ENCODE data around the gene SLC9A3.

SLC9A3 gene

DNA sequence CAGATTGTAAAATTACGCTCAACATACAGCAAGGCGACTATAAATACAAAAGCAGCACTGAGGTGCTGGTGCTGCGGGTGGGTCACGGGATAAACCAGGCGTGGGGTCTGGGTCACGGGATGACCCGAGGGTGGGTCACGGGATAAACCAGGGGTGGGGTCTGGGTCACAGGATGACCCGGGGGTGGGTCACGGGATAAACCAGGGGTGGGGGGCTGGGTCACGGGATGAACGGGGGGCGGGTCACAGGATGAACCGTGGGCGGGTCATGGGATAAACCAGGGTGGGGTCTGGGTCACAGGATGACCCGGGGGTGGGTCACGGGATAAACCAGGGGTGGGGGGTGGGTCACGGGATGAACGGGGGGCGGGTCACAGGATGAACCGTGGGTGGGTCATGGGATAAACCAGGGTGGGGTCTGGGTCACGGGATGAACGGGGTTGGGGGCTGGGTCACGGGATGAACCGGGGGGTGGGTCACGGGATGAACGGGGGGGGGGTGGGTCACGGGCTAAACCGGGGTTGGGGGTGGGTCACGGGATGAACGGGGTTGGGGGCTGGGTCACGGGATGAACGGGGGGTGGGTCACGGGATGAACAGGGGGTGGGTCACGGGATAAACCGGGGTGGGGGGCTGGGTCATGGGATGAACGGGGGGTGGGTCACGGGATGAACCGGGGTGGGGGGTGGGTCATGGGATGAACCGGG lies 30.2 kb upstream of the SLC9A3 start:
- no peak for DNase-seq

DNA sequence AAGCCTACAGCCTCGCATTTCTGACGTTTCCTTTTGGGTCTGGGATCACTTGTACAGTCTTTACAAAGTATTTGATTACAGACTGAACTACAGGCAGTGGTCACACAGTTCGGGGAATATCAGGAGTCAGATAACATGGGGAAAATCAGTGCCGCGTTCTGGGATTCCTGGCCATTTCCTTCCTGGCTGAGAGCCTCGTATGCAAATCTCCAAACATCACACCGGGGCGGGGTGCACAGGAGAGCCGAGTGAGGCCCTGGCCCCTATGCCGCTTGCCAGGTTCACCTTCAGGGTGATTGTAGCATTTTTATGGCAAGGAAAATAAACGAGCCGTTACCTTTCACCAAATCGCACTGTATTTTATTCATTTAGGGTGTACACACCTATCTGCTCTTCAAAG lies 29.6 kb upstream of the SLC9A3 start:
- DNase-seq = no peak

DNA sequence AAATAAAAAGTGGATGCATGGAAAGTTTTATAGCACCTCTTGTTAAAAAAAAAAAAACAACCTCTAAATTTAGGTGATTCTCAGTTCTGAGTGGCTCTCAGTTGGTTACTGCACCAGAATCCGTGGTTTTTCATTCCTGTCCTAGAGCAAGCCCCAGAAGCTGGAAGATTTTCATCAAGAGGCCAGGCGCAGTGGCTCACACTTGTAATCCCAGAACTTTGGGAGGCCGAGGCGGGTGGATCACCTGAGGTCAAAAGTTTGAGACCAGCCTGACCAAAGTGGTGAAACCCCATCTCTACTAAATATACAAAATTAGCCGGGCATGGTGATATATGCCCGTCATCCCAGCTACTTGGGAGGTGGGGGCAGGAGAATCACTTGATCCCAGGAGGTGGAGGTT lies 27.2 kb upstream of the SLC9A3 start:
- no peak for DNase-seq

DNA sequence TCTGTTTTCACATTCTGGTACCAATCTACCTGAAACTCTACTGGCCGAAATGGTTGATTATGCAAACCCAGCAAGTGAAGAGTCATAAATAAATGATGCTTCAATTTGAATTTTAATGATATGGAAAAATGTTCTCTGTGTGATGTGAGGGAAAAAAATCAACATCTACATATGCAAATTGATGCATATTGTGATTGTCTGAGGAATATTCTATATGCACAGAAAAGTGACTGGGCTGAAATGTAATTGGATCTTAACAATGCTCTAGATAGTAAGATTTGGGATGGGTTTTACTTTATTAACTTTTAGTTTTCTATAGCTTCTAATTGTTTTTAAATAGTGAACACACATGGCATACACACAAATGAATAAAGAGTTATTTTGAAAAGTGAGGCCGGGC lies 25.0 kb upstream of the SLC9A3 start:
- no peak for DNase-seq

DNA sequence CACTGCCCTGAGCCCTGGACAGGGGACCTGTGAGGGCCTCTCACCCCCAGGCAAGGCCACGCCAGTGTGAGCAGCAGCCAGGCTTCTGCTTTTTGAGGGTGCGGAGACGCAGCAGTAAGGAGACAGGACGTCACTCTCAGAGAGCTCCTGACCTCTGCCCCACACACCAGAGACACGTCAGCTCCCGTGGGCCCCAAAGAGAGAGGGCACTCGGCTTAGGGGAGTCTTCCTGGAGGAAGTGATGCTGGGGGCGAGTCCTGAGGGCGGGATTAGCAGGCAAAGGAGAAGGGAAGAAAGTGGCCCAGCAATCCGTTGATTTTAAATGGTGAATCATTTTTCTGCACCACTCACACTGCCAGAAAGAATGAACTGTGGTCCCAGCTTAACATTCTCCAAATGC lies 24.0 kb upstream of the SLC9A3 start:
- DNase-seq = peak; percentile 92 to 97 (median 94)

DNA sequence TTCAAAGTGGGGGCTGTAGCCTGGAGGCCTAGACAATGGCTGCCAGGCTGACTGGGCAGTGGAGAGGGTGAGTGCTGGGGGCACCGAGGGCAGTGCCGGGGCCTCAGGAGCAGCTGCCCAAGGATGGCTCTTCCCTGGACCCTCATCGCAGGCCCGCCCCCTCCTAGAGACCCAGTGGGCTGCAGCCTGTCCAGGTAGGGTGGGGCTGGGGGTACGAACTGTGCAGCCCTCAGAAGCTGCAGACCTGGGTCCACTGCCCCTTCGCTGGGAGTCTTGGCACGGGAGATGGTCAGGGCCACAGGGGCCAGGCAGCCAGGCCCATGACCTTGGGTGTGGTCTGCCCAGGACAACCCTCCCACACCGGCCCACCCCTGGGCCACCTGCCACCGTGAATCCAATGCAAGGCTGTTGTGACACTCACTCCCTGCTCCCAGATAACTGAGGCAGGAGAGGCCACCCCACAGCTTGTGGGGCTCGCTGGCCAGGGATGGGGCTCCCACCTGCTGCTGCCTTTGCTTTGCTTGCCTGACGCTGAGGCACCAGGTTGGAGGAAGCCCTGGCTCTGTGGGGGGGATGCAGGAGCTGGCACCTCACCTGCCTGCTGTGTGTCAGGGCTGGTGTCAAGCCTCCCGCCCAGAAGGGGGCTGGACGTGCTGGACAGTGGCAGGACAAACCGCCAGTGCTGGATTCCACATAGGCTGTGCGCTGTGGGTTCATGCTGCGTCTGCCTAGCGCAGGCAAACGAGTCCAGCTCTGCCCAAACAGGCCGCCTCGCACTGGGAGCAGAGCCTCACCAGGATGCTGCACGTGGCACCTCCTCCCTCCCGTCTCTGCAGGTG lies 23.1 kb upstream of the SLC9A3 start:
- DNase-seq = no peak

DNA sequence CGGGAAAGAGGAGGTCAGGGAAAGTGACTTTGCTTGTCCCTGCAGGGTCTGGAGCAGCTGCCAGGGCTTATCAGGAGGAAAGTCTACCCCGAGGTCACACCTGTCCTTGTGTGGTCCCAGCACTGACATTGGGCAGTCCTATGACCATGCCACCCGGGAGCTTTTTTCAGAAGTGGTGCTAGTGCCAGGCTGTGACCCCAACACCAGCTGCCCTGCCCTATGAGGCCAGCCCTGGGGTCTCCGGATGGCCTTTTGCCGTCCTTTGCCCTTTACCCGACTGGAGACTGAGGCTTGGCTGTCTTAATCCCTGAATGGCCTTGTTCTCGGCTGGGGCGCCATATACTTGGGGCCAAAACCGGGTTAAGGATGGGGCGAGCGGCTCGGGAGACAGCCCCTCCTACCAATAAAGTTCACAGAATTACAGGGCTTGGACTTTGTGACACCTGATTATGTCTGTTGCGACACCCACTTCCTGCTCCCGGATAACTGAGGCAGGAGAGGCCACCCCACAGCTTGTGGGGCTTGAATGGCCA lies 22.2 kb upstream of the SLC9A3 start:
- no peak for DNase-seq

DNA sequence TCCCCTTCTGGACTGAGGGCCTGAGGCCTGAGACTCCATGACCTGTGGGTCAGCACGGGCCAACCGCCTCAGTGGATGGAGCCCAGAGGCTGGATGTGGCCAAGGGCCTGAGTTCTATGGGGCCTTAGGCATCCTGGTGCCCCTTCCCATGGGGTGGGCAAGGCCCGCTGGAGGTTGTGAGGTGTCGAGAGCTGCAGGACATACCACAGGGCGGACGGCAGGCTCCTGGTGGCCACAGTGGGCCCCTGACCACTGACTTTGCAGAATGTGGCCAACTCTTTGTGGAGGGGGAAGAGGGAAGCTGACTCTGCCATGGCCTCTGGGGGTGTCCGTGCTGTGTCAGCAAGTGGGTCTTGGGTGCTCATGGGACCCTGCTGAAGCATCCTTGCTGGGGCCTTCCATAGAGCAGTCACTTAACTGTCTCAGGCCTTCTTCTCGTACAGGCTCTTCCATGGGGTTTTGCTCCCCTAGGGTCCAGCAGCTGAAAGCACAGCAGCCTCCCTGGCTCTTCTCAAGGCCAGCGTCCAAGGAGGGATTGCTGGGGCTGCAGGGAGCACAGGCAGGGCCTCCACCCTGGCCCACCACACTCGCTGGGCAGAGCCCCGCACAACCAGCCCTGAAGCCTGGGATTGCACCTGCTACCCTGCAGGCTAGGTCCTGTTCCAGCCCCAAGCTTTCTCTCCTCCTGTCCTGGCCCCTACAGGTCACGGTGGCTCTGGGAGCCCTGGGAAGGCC lies 21.6 kb upstream of the SLC9A3 start:
- DNase-seq = no peak

DNA sequence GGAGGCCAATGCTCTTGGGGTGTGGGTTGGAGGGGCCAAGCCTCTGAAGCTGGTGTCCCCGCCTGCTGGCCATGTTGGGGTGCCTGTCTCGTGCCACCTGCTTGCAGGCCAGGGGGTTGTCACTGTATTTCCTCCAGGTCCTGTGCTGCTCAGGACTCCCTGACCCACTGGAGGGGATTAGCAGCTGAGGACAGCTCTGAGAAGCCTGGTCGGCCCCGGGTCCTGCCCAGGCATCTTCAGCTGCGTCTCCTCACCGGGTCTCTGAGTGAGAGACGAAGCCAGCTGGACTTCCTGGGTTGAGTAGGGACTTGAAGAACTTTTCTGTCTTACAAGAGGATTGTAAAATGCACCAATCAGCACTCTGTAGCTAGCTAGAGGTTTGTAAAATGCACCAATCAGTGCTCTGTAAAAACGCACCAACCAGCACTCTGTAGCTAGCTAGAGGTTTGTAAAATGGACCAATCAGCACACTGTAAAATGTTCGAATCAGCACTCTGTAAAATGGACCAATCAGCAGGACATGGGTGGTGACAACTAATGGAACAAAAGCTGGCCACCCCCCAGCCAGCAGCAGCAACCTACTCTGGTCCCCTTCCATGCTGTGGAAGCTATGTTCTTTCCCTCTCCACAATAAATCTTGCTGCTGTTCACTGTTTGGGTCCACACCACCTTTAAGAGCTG lies 20.6 kb upstream of the SLC9A3 start:
- no peak for DNase-seq

DNA sequence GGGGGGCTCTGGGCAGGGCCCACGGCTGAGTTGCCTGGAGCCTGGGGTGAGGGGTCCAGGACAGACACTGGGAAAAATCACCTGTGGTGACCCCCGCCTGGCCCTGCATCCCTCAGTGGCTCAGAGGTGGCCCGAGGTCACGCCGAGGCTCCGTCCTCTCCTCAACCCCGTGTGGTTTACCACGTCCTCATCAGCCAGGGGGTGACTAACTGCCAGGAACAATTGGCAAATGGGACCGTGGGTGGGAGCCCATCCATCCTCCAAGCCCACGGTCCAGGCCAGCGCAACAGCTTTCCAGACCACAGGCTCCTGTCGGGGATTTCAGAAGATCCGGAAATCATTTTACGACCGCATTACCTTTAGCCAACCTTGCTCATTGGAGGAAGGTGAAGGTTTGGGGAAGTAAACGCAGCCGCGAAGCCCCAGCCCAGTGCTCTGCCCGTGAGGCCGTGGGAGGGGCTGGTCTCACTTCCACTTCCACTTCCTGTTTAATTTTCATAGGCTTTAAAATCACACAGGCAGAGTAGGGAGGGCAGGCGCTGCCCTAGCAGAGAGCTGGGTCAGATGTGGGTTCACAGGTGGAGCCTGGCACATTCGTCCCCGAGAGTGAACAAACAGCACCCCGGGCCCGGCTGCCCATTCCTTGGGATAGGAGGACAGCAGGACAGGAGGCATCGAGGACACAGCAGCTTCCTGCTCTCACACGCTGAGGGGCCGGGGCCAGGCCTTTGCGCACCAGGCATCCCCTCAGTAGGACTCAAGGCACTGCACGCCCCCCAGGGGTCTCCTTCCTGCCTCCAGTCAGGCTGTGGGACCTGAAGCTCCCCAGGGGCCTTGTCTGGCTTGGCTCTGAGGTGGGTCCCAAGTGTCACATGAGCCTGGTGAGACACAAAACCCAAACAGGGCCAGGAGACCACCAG lies 19.8 kb upstream of the SLC9A3 start:
- DNase-seq = peak; percentile 92 to 97 (median 94)

DNA sequence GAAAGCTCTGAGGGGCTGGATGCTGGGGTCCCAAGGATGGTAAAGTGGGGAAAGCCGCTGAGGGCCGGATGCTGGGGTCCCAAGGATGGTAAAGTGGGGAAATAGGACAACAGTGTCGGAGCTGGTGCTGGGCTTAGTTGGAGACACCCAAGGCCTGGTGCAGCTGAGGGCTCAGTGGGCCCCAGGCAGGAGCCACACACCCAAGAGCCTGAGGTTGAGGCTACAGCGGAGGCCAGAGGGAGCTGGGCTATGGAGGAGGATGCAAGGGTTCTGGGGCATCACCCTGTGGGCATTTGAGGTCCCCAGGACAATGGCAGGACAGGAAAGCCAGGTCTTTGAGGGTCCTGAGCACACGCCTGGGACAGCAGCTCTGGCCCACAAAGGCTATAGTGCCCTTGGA lies 19.1 kb upstream of the SLC9A3 start:
- DNase-seq = no peak

DNA sequence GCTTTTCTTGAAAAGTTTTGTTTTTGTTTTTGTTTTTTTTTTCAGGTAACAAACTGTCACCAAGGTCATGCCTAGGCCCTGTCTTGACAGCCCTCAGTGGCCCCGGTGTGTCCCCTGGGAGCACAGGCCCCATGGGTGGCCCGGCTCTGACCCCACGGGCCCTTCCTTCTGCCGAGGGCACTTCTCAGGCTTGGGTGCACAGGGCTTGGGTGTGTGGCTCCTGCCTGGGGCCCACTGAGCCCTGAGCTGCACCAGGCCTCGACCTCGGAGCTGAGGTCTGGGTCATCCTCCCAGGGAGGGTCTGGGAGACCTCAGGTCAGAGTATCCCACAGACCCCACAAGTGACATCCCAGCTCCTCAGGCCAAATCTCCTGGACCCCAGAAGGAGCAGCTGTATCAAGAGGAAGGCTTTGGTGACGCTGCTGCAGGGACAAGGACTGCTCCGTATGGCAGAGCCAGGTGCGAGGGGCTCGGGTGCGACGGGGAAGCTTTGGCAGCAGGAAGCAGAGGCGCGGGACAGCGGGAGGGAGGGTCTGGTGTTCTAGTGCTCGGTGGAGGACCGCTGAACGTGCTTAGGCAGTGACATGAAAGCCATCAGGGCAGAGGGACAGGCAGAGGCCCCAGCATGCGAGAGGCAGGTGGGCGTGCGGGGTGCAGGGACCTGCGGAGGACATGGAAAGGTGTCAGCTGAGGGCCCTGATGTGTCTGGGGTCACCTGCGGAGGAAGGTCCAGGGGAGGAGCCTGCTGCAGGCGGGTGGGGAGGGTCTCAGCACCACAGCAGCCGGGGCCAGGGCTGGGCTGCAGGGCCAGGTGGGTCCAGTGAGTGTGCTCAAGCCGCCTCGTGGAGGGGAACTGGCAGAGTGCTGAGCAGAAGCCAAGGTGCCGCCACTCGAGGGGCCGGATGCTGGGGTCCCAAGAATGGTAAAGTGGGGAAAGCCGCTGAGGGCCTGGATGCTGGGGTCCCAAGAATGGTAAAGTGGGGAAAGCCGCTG lies 18.4 kb upstream of the SLC9A3 start:
- DNase-seq = no peak

DNA sequence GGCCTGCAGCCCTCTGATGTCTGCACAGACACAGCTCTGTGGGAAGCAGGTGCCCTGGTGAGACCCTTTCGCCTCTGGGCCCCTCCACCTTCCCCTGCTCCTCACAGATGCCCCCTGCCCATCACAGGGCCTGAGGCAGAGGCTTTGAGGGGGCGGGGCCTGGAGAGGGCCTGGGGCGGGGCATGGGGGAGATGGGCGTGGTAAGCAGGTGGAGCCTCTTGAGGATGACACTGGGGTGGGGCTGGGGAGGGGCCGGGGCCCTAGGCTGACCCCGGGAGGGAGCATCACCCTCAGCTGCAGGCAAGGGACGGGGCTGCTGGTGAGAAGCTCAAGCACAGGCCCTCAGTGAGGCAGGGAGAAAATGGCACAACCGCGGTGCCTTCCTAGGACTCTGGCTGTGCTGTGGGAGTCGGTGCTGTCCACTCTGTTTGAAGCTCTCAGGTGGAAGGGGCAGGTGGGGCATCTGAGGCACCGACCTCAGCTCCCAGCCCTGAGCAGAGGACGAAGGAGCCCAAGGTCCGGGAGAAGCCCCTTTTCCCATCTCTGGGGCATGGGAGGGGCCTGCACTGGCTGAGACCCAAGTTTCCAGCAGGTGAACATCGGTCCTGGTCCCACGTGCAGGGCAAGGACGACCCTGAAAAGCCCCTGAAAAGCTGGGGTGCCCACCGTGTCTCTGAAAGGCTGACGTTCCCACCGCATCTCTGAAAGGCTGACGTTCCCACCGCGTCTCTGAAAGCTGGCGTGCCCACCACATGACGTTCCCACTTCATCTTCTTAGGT lies 17.5 kb upstream of the SLC9A3 start:
- no peak for DNase-seq

DNA sequence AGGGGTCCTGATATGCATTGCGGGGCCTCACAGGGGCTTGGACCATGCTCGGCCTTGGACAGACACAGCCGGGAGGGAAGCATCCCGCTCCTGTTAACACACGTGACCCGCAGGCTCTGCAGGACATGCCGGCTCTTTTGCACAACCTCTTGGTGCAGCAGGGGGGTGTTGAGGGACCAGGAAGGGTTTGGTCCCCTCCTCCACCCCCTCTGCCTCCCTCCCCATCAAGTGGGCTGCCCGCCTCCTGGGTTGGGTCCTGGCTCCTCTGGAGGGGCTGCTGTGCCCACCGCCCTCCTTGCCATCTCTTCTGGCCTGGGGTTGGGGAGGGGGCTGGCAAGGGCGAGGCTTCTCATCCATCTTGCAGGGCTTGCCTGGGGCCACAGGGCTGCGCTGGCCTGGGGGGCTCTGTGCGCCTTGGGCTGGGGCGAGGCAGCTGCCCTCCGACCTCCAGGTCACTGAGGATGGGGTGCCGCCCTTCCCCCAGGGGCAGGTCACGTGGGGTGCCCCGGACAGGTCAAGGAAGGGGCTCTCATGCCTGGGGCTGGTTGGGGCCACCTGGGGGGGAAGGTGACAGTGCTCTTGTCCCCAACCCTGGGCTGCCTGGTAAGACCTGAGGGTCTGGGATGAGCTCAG lies 16.8 kb upstream of the SLC9A3 start:
- DNase-seq = no peak

DNA sequence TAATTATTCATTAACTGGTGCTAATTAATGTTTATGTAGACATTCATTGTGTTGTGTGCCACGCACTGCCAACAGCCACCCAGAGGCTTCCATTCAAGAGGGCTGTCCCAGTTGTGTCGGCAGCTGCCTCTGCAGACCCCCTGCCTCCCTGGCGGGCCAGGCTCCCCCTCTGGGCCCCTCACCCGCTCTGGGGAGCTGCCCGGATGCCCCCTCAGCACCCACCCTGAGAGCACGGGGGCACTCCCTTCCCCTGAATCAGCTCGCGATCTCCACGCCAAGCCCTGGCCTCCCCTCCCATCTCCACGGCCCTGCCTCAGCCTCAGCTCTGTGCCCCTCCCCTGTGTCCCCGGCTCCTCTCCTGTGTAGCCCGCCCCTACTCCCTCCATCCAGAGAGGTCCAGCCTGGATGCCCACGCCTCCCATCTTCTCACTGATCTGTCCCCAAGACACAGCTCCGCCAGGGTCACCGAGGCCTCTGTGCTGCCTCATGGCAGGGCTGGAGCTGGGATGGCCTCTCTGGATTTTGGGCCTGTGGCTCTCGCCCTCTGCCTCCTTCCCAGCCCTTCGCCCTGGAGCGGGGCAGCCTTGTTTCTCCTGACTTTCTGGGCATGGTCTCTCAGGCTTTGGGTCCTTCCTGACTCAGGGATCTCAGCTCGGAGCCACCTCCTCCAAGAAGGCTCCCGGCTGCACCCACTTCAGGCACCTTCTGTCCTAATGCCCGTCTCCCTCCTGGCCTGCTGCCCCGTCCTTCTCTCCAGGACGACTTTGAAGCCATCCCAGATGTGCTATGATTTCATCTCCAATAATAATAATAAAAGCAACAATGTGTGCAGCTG lies 16.0 kb upstream of the SLC9A3 start:
- DNase-seq = no peak

DNA sequence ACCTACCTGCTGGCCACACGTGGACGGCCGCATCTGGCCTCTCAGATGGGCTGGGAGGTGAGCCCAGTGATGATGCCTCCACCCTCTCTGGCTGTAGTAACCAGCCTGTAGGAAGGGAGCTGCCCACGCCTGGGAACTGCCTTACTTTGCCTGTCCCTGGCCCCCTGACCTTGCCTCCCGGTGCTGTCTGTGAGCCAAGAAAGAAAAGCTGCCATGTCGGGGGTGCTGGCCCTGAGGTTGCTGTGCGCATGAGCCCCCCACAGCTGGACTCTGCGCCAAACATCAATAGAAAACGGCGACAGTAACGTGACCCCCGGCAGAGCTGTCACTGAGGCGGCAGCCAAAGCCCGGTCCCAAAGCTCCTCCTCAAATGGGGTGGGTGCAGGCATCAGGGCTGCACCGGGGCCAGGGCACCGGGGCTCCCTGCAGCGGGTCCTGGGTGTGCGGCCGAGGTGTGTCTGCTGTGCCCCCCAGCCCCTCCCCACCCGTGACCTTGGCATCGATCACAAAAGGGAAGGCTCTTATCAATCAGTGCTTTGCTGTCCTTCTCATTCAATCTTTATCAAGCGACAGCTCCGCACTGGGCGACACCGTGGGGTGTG lies 15.3 kb upstream of the SLC9A3 start:
- no peak for DNase-seq

DNA sequence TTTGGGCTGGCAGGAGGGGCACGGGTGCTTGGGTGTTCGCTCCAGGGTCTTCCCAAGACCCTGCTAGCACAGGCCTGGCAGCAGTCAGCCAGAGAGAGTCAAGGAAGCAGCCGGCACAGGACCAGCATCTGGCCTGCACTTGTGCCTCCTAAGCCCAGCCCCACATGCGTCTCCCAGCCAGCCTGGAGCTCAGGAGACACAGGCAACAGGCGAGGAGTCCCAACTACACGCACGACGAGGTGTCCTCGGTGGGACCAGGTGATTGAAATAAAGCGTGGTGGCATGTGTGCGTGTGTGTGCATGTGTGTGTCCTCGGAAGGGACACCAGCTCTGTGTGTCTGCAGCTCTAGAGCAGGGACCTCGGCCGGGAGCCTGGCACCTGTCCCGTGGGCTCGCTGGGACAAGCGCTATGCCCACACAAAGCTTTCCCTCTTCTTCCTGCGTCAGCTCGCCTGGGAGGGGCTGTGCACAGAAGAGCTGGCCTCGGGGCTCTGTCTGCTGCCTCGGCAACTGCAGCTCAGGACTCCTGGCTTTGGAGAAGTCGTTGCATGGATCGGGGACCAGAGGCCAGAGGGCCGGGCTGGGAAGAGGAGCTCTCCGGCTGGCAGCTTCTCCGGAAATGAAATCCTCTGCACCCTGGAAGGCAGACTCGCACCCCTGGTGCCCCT lies 14.7 kb upstream of the SLC9A3 start:
- DNase-seq = no peak

Data from suppressor macrophage (primary cell).